A204.1 (cell line): ENCODE results near the gene TPSD1.
"Not testable (repeated sequence)": the region's sequence is repeated elsewhere in the genome, so short reads cannot be mapped to it uniquely, and the experiment has no call there.

Experiments used
- FAIRE-seq: peaks from 2 replicates; lab custom pipeline; 2012; peaks lifted over from hg19 to GRCh38; lab: Jason Lieb, UNC

The TPSD1 gene

GRCh38 chr16:1255276-1256122 is at the start of gene TPSD1:
Gene TPSD1, plus strand, starts transcription at chr16:1256069. Its CDS starts 212 bp downstream, at chr16:1256281.
- not testable (repeated sequence) for FAIRE-seq

GRCh38 chr16:1206326-1206725 is 49.5 kb upstream of the TPSD1 start:
- no peak for FAIRE-seq

GRCh38 chr16:1206786-1207185 is 49.1 kb upstream of the TPSD1 start:
- no peak for FAIRE-seq

- FAIRE-seq = no peak
These were observed 47.5 kb upstream of the TPSD1 start for GRCh38 chr16:1208239-1208830.

- FAIRE-seq = no peak
These were observed 46.8 kb upstream of the TPSD1 start for GRCh38 chr16:1209081-1209480.

GRCh38 chr16:1210461-1210860 is 45.4 kb upstream of the TPSD1 start:
- FAIRE-seq = no peak

- no peak for FAIRE-seq
These were observed 44.2 kb upstream of the TPSD1 start for GRCh38 chr16:1211451-1212268.

- no peak for FAIRE-seq
These were observed 43.2 kb upstream of the TPSD1 start for GRCh38 chr16:1212616-1213194.

GRCh38 chr16:1213231-1213630 is 42.6 kb upstream of the TPSD1 start:
- no peak for FAIRE-seq

- FAIRE-seq = no peak
These were observed 42.0 kb upstream of the TPSD1 start for GRCh38 chr16:1213796-1214372.

- FAIRE-seq = no peak
These were observed 41.1 kb upstream of the TPSD1 start for GRCh38 chr16:1214719-1215118.

- FAIRE-seq = no peak
These were observed 40.1 kb upstream of the TPSD1 start for GRCh38 chr16:1215574-1216295.

GRCh38 chr16:1216296-1216619 is 39.6 kb upstream of the TPSD1 start:
- FAIRE-seq = no peak

- no peak for FAIRE-seq
These were observed 39.0 kb upstream of the TPSD1 start for GRCh38 chr16:1216681-1217400.

GRCh38 chr16:1217526-1217925 is 38.3 kb upstream of the TPSD1 start:
- no peak for FAIRE-seq

- no peak for FAIRE-seq
These were observed 37.6 kb upstream of the TPSD1 start for GRCh38 chr16:1218061-1218929.

GRCh38 chr16:1218930-1219611 is 36.8 kb upstream of the TPSD1 start:
- no peak for FAIRE-seq

GRCh38 chr16:1220098-1220728 is 35.7 kb upstream of the TPSD1 start:
- FAIRE-seq = no peak
